ENCODE data around the gene POLDIP2. TPM values are rescaled to one million over a fixed set of nuclear protein-coding genes. Genes with fewer than 3 reads are reported as not detected.

Gene POLDIP2
- total and polyA plus RNA-seq, 2 donors (not counting 1 experiment from before 2014, with no cell fraction given), result 30.2 to 35.7 TPM

DNA sequence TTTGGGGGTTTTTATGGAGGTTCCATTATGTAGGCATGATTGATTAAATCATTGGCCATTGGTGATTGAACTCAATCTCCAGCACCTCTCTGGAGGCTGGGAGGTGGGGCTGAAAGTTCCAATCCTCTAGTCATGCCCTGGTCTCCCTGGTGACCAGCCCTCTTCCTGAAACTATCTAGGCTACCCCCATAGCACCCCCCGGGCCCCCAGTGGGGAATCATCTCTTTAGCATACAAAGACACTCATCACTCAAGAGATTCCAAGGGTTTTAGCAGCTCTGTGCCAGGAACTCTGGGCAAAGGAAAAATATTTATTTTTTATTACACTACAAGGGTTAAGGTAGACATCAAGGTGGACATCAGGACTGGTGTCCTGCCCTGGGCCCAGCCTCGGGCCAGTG is 38.1 kb upstream of the POLDIP2 start:
- no peaks in the 10 kb centered on the region for H3K27me3 Mint-ChIP-seq
- POLR2A ChIA-PET, result no interaction called here
- DNase-seq, result no peak
- H3K27ac ChIP-seq (ENCODE audit: low read length in 2 of 2), result no peak overlapping the region
- ATAC-seq (ENCODE audit: low read depth), result no peak
- H3K4me3 Mint-ChIP-seq, result no peak overlapping the region
- H3K4me3 ChIP-seq (ENCODE audit: control extremely low read depth in 1 of 5, extremely low read depth in 1 of 5, insufficient read depth in 1 of 5, low read depth in 2 of 5, low read length in 4 of 5), result no peak overlapping the region
- no peaks in the 10 kb centered on the region for H3K9me3 ChIP-seq (ENCODE audit: control extremely low read depth in 1 of 3, control insufficient read depth in 2 of 3, insufficient read depth in 1 of 3, low read length in 2 of 3)
- H3K4me1 ChIP-seq (ENCODE audit: control insufficient read depth in 2 of 2, insufficient read depth in 2 of 2, low read length in 2 of 2), result no peaks in the 10 kb centered on the region
- WGBS (ENCODE audit: insufficient coverage), result 100% methylated on average over 1 of the region's 2 CpGs
- intact Hi-C loops (cut with micrococcal nuclease), result no loop called here
- CTCF ChIA-PET, result no interaction called here
- H3K36me3 ChIP-seq (replicated peaks in 1 of 2; ENCODE audit: control extremely low read depth in 1 of 2, control insufficient read depth in 1 of 2, extremely low read depth in 1 of 2, insufficient read depth in 2 of 2, low read length in 1 of 2), result peaks cover 0 to 24% of the 10 kb centered on the region in 2 experiments
- H3K4me1 Mint-ChIP-seq, result peaks cover 3% of the 10 kb centered on the region
- TF ChIP-seq EZH2 (IDR thresholded peaks at IDR 0.05; ENCODE audit: borderline replicate concordance, insufficient read depth, low read depth, low read length, poor library complexity, severe bottlenecking), result no peak
- no peak for TF ChIP-seq CTCF (IDR thresholded peaks at IDR 0.05)
- H3K27ac Mint-ChIP-seq, result no peak overlapping the region
- no peaks in the 10 kb centered on the region for H3K79me2 ChIP-seq (ENCODE audit: control insufficient read depth, insufficient read depth, low read length)
- H3K27me3 ChIP-seq (replicated peaks in 1 of 4; ENCODE audit: control extremely low read depth in 1 of 4, control insufficient read depth in 3 of 4, insufficient read depth in 4 of 4, low read length in 3 of 4), result no peaks in the 10 kb centered on the region
- H3K9me3 Mint-ChIP-seq (ENCODE audit: insufficient read depth), result no peaks in the 10 kb centered on the region
- H3K9ac ChIP-seq (ENCODE audit: low read length), result no peak overlapping the region
- no peak overlapping the region for H2AFZ ChIP-seq (ENCODE audit: insufficient read depth, low read depth, low read length, poor library complexity, severe bottlenecking)
- H3K4me2 ChIP-seq (replicated peaks; ENCODE audit: low read depth, low read length, poor library complexity, severe bottlenecking), result no peak overlapping the region
- H4K20me1 ChIP-seq (ENCODE audit: control insufficient read depth, insufficient read depth, low read length, poor library complexity, severe bottlenecking), result no peaks in the 10 kb centered on the region

GRCh38 chr17:28394337-28395116 is 37.2 kb upstream of the POLDIP2 start:
- Histone ChIP-seq H3K4me3 (ENCODE audit: control extremely low read depth in 1 of 5, extremely low read depth in 1 of 5, insufficient read depth in 1 of 5, low read depth in 2 of 5, low read length in 4 of 5) (no peak overlapping the region), H3K4me1 (ENCODE audit: control insufficient read depth in 2 of 2, insufficient read depth in 2 of 2, low read length in 2 of 2) (no peaks in the 10 kb centered on the region), H4K20me1 (ENCODE audit: control insufficient read depth, insufficient read depth, low read length, poor library complexity, severe bottlenecking) (no peaks in the 10 kb centered on the region), H3K27me3 (replicated peaks in 1 of 4; ENCODE audit: control extremely low read depth in 1 of 4, control insufficient read depth in 3 of 4, insufficient read depth in 4 of 4, low read length in 3 of 4) (no peaks in the 10 kb centered on the region), H3K79me2 (ENCODE audit: control insufficient read depth, insufficient read depth, low read length) (no peaks in the 10 kb centered on the region), H2AFZ (ENCODE audit: insufficient read depth, low read depth, low read length, poor library complexity, severe bottlenecking) (no peak overlapping the region), H3K9me3 (ENCODE audit: control extremely low read depth in 1 of 3, control insufficient read depth in 2 of 3, insufficient read depth in 1 of 3, low read length in 2 of 3) (no peaks in the 10 kb centered on the region), H3K36me3 (replicated peaks in 1 of 2; ENCODE audit: control extremely low read depth in 1 of 2, control insufficient read depth in 1 of 2, extremely low read depth in 1 of 2, insufficient read depth in 2 of 2, low read length in 1 of 2) (peaks cover 0 to 32% of the 10 kb centered on the region in 2 experiments), H3K9ac (ENCODE audit: low read length) (no peak overlapping the region), H3K27ac (ENCODE audit: low read length in 2 of 2) (no peak overlapping the region), H3K4me2 (replicated peaks; ENCODE audit: low read depth, low read length, poor library complexity, severe bottlenecking) (no peak overlapping the region)
- Mint-ChIP-seq H3K27ac (no peak overlapping the region), H3K4me3 (no peak overlapping the region), H3K27me3 (no peaks in the 10 kb centered on the region), H3K9me3 (ENCODE audit: insufficient read depth) (no peaks in the 10 kb centered on the region), H3K4me1 (peaks cover 3% of the 10 kb centered on the region)
- intact Hi-C loops (cut with micrococcal nuclease), result no loop called here
- DNase-seq (no peak), ATAC-seq (ENCODE audit: low read depth) (no peak)
- TF ChIP-seq EZH2 (IDR thresholded peaks at IDR 0.05; ENCODE audit: borderline replicate concordance, insufficient read depth, low read depth, low read length, poor library complexity, severe bottlenecking) (no peak), CTCF (IDR thresholded peaks at IDR 0.05) (no peak)
- 86% methylated on average over 2 of the region's 7 CpGs for WGBS (ENCODE audit: insufficient coverage)
- POLR2A ChIA-PET, result no interaction called here
- CTCF ChIA-PET, result no interaction called here
